K562 (cell line): ENCODE results near the gene ZC3H18. TPM values are rescaled to one million over a fixed set of nuclear protein-coding genes. Genes with fewer than 3 reads are reported as not detected.

Experiments used
- FOXK1 ChIP-seq: sonication (generic); formaldehyde crosslinking; IDR thresholded peaks from 2 replicates; pipeline ENCODE4 v1.8.0; 2022; ENCODE audit warnings: missing genetic modification reagents, mild to moderate bottlenecking, borderline replicate concordance
- SREBF1 ChIP-seq: fragments of 150-350 bp; IDR thresholded peaks from 2 replicates; pipeline ENCODE4 v1.6.1; 2014; ENCODE audit warnings: antibody characterized with exemption, low read depth, low read length, borderline replicate concordance
- STAT5A ChIP-seq: IDR thresholded peaks from 2 replicates; pipeline ENCODE4 v1.6.1; 2012; ENCODE audit warnings: low read length, inconsistent platforms, borderline replicate concordance
- polyA plus RNA-seq, 8 experiments: library from polyadenylated mRNA; depleted of rRNA in 4 of 8; stranded (reverse) in 5 of 8; unstranded in 3 of 8; fragments of >200 nt; fragmentation: Nextera tagmentation in 2 of 8; fragmentation: Illumina TruSeq in 1 of 8; extraction: Ambion mirVana in 2 of 8; extraction: Trizol in 1 of 8; gene quantifications; 2 replicates each; pipeline versions ENCODE4 v1.2.1 to v1.2.3, GENCODE V29; 2011 to 2014; ENCODE audit warnings: inconsistent platforms in 1 of 8, missing spikeins in 1 of 8
- total RNA-seq, 7 experiments: library from RNA; depleted of rRNA in 6 of 7; stranded (reverse); fragments of >200 nt in 6 of 7; fragmentation: Illumina TruSeq in 2 of 7; extraction: Trizol in 2 of 7; gene quantifications; 2 replicates each; pipeline versions ENCODE4 v1.2.1 to v1.2.3, GENCODE V29; 2011 to 2021; ENCODE audit warnings: low replicate concordance in 1 of 7
- TF ChIP-seq, protein P1 (sequence below): fragments of 150-350 bp; conservative IDR thresholded peaks from 2 replicates; pipeline ENCODE4 v1.6.1; 2014; ENCODE audit warnings: low read length
- TF ChIP-seq, protein P2 (sequence below): conservative IDR thresholded peaks from 2 replicates; pipeline ENCODE4 v1.6.1; 2011; ENCODE audit warnings: low read depth, mild to moderate bottlenecking, low read length; ENCODE audit not compliant: control insufficient read depth
- TF ChIP-seq, protein P3 (sequence below), 2 experiments: fragments of 450-650 bp in 1 of 2; sonication (generic) in 1 of 2; formaldehyde crosslinking; conservative IDR thresholded peaks; 2 replicates each; pipeline versions ENCODE4 v1.4.0 to v1.8.1; 2020 to 2022; ENCODE audit warnings: mild to moderate bottlenecking in 1 of 2, missing genetic modification reagents in 1 of 2
- TF ChIP-seq, protein P4 (sequence below): IDR thresholded peaks from 2 replicates; pipeline ENCODE4 v1.6.1; 2014; ENCODE audit warnings: antibody characterized with exemption

The ZC3H18 gene
- total and polyA plus RNA-seq, 9 of the 15 experiments (the other 6 are each of a cell fraction or from before 2014, with no cell fraction given), result 1.7 to 88.7 (median 26.9) TPM

DNA sequence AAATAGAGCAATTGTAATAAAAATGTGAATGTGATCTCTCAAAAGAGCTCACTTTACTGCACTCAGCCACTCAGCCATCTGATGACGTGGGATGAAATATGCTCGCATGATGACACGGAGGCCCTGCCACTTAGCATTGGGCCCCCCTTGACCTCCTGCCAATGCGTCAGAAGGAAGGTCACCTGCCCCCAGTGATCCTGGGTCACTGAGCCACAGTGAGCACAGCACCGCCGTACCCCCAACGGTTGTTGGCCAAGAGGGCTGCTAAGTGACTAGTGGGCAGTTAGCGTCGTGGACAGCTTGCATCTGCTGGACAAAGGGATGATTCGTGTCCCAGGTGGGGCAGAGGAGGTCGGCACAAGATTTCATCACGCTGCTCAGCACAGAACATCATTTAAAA lies 22.9 kb downstream of the ZC3H18 start (continued):
- TF ChIP-seq, protein P1, sequence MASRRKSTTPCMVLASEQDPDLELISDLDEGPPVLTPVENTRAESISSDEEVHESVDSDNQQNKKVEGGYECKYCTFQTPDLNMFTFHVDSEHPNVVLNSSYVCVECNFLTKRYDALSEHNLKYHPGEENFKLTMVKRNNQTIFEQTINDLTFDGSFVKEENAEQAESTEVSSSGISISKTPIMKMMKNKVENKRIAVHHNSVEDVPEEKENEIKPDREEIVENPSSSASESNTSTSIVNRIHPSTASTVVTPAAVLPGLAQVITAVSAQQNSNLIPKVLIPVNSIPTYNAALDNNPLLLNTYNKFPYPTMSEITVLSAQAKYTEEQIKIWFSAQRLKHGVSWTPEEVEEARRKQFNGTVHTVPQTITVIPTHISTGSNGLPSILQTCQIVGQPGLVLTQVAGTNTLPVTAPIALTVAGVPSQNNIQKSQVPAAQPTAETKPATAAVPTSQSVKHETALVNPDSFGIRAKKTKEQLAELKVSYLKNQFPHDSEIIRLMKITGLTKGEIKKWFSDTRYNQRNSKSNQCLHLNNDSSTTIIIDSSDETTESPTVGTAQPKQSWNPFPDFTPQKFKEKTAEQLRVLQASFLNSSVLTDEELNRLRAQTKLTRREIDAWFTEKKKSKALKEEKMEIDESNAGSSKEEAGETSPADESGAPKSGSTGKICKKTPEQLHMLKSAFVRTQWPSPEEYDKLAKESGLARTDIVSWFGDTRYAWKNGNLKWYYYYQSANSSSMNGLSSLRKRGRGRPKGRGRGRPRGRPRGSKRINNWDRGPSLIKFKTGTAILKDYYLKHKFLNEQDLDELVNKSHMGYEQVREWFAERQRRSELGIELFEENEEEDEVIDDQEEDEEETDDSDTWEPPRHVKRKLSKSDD, result no peak
- TF ChIP-seq, protein P2, sequence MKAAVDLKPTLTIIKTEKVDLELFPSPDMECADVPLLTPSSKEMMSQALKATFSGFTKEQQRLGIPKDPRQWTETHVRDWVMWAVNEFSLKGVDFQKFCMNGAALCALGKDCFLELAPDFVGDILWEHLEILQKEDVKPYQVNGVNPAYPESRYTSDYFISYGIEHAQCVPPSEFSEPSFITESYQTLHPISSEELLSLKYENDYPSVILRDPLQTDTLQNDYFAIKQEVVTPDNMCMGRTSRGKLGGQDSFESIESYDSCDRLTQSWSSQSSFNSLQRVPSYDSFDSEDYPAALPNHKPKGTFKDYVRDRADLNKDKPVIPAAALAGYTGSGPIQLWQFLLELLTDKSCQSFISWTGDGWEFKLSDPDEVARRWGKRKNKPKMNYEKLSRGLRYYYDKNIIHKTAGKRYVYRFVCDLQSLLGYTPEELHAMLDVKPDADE, result no peak
- TF ChIP-seq SREBF1 (no peak), FOXK1 (CRISPR knock-in tag) (no peak), STAT5A (no peak)
- TF ChIP-seq, protein P3, sequence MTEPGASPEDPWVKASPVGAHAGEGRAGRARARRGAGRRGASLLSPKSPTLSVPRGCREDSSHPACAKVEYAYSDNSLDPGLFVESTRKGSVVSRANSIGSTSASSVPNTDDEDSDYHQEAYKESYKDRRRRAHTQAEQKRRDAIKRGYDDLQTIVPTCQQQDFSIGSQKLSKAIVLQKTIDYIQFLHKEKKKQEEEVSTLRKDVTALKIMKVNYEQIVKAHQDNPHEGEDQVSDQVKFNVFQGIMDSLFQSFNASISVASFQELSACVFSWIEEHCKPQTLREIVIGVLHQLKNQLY (CRISPR knock-in tag; conservative IDR thresholded peaks at IDR 0.05), result no peak
- TF ChIP-seq, protein P4, sequence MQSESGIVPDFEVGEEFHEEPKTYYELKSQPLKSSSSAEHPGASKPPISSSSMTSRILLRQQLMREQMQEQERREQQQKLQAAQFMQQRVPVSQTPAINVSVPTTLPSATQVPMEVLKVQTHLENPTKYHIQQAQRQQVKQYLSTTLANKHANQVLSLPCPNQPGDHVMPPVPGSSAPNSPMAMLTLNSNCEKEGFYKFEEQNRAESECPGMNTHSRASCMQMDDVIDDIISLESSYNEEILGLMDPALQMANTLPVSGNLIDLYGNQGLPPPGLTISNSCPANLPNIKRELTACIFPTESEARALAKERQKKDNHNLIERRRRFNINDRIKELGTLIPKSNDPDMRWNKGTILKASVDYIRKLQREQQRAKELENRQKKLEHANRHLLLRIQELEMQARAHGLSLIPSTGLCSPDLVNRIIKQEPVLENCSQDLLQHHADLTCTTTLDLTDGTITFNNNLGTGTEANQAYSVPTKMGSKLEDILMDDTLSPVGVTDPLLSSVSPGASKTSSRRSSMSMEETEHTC, result no peak
- TF ChIP-seq, all 486 proteins: peak for 0
